Ovary (tissue), 9 donors: Measurements from ENCODE around the gene BUD13. TPM values are rescaled to one million over a fixed set of nuclear protein-coding genes. Genes with fewer than 3 reads are reported as not detected.

Experiments
- DNase-seq, 5 donors: peaks; one replicate each; pipeline ENCODE4 v3.0.0-alpha.2; 2019 to 2020
- H3K27ac ChIP-seq, 2 donors: fragments of 200-600 bp; one replicate each; pipeline versions ENCODE4 v1.5.1 to v1.8.0; 2019 to 2022
- H3K27me3 ChIP-seq: fragments of 200-600 bp; one replicate; pipeline ENCODE4 v1.8.0; 2022
- H3K36me3 ChIP-seq: fragments of 200-600 bp; sonication (generic); one replicate; pipeline ENCODE4 v1.5.1; 2019
- H3K4me1 ChIP-seq: one replicate; pipeline ENCODE4 v1.8.1; 2013; ENCODE audit warnings: mild to moderate bottlenecking, moderate library complexity; ENCODE audit not compliant: insufficient read depth
- H3K4me3 ChIP-seq: fragments of 200-600 bp; sonication (generic); one replicate; pipeline ENCODE4 v1.5.1; 2017
- H3K9me3 ChIP-seq, 2 donors: fragments of 200-600 bp in 1 of 2; sonication (generic) in 1 of 2; one replicate each; pipeline versions ENCODE4 v1.5.1 to v1.8.1; 2013 to 2019; ENCODE audit warnings: mild to moderate bottlenecking in 1 of 2, moderate library complexity in 1 of 2
- EP300 ChIP-seq: sonication (generic); formaldehyde crosslinking; IDR thresholded peaks from one replicate; pipeline ENCODE4 v1.6.1; 2017; ENCODE audit warnings: antibody characterized with exemption
- POLR2A ChIP-seq: fragments of 450-650 bp; IDR thresholded peaks from one replicate; pipeline ENCODE4 v1.6.1; 2017; ENCODE audit warnings: antibody characterized with exemption, mild to moderate bottlenecking, moderate library complexity
- WGBS, 3 donors: extraction: QIAGEN DNeasy Blood & Tissue Kit in 1 of 3; methylation state at CpG; one replicate each; pipeline versions ENCODE4 v1.1.5 to v1.1.7; 2013 to 2017; 5-methylcytosine and 5-hydroxymethylcytosine counted together
- intact Hi-C, 4 donors: fragments of 100-400 bp; cut with DNase I; formaldehyde crosslinking; loops; one replicate each; pipeline versions ENCODE4 v1.11.0 to v1.15.1; 2022 to 2023
- polyA plus RNA-seq, 2 donors: library from polyadenylated mRNA; stranded (reverse); fragments of 200-250 nt in 1 of 2; fragments of 350-450 nt in 1 of 2; fragmentation: Illumina TruSeq in 1 of 2; extraction: RNeasy Lipid Tissue Mini Kit (QIAGEN cat#74804) in 1 of 2; gene quantifications; one replicate each; pipeline ENCODE4 v1.2.3, GENCODE V29; 2013 to 2014
- total RNA-seq, 7 donors: library from RNA; depleted of rRNA in 2 of 7; stranded (reverse); fragments of >200 nt in 2 of 7; fragmentation: NEBNext Ultra II Directional in 3 of 7; extraction: Animal tissue kit (Norgen Biotek cat#: 25700) in 3 of 7; gene quantifications; one replicate each; pipeline versions ENCODE4 v1.1.0 to v1.2.4, GENCODE V29; 2016 to 2023
- TF ChIP-seq, protein P1 (sequence below), 3 donors: fragments of 450-650 bp in 2 of 3; fragments of 200-600 bp in 1 of 3; IDR thresholded peaks; one replicate each; pipeline versions ENCODE4 v1.5.1 to v1.8.0; 2016 to 2022; ENCODE audit warnings: antibody characterized with exemption in 3 of 3, mild to moderate bottlenecking in 1 of 3
- donor health status: DM: no; HTN: no; CAD: no; lungs with moderate emphysema.
- donor health status: DM: no; HTN: no; CAD: no.
- donor health status: Bipolar disorder and iron deficiency.
- donor health status: DM: yes; HTN: yes; CAD: no.
- donor health status: DM: no; HTN: no; CAD: no.
- donor health status: DM: yes; HTN: yes; CAD: no.

The BUD13 gene
- total and polyA plus RNA-seq, 9 donors: 14.3 to 25.0 (median 17.0) TPM

DNA sequence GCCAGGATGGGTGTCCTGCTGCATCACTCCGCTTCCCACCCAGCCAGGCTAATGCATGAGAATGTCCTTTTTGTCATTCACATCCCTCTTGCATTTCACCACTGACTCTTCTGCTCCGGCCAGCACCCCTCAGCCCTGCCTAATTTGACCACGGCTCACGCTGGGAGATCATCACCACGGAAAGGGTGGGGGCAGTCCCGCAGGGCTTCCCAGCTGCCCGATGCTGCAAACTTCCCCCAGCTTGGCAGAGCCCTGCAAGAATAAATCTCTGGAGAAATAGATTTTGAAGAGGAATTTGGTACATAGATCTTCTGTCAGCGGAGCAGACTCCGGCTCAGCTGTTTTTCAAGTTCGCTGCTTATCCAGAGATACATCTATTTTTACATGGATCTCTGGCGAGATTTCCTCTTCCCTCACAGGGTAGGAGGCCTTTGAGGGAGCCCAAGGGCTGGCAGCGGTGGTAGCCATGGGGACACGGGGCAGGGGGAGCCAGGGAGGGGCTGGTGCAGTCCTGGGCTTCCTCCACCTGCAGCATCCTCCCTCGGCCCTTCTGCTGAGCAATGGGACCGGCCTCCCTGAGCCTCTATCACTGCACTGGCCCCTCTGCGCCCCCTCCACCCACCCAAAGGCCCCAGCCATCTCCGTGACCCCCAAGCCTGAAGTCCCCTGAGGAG is 62.6 kb downstream of the BUD13 start:
- intact Hi-C loops: no loop called here
- no peak for DNase-seq
- TF ChIP-seq, protein P1, sequence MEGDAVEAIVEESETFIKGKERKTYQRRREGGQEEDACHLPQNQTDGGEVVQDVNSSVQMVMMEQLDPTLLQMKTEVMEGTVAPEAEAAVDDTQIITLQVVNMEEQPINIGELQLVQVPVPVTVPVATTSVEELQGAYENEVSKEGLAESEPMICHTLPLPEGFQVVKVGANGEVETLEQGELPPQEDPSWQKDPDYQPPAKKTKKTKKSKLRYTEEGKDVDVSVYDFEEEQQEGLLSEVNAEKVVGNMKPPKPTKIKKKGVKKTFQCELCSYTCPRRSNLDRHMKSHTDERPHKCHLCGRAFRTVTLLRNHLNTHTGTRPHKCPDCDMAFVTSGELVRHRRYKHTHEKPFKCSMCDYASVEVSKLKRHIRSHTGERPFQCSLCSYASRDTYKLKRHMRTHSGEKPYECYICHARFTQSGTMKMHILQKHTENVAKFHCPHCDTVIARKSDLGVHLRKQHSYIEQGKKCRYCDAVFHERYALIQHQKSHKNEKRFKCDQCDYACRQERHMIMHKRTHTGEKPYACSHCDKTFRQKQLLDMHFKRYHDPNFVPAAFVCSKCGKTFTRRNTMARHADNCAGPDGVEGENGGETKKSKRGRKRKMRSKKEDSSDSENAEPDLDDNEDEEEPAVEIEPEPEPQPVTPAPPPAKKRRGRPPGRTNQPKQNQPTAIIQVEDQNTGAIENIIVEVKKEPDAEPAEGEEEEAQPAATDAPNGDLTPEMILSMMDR (IDR thresholded peaks at IDR 0.05): no peak
- no peak for TF ChIP-seq EP300
- no peak for TF ChIP-seq POLR2A
- Histone ChIP-seq H3K36me3 (no peaks in the 10 kb centered on the region), H3K4me1 (no peaks in the 10 kb centered on the region), H3K27ac (no peak overlapping the region), H3K4me3 (no peak overlapping the region), H3K9me3 (no peaks in the 10 kb centered on the region), H3K27me3 (no peaks in the 10 kb centered on the region)
- WGBS, 3 donors: 33 to 37% (median 36%) methylated on average over 17 of the region's 17 CpGs

- Histone ChIP-seq H3K9me3 (no peaks in the 10 kb centered on the region), H3K27ac (no peak overlapping the region), H3K27me3 (no peaks in the 10 kb centered on the region), H3K4me1 (no peaks in the 10 kb centered on the region), H3K4me3 (no peak overlapping the region), H3K36me3 (no peaks in the 10 kb centered on the region)
- TF ChIP-seq POLR2A (no peak), EP300 (no peak)
- TF ChIP-seq, protein P1 (IDR thresholded peaks at IDR 0.05): no peak
- WGBS, 3 donors: 46 to 54% (median 50%) methylated on average over 9 of the region's 9 CpGs
- DNase-seq: no peak
- intact Hi-C loops: no loop called here
Measured at GRCh38 chr11:116707746-116708145, 65.0 kb downstream of the BUD13 start.

DNA sequence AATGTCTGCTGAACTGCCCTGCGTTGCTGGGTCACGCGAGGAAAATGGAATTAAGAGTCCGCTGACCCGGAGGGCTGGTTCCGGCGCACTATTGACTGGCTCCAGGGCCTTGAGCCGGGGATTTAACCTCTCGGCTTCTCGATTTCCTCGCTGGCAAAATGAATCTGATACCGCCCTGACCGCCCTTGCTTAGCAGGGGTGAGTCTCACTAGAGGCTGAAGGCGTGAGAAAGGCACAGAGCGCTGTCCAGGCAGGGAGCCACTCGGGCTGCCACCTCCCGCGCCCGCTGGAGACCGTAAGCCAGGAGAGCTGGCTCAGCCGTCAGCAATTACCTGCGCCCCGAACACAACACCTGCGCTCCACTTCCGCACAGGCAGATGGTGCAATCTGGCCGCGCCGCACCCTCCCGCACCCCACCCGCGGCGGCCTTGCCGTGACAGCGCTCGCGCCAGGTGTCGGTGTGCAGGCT is 65.6 kb downstream of the BUD13 start:
- intact Hi-C loops: no loop called here
- H3K27me3 ChIP-seq: no peaks in the 10 kb centered on the region
- no peak for DNase-seq
- no peak overlapping the region for H3K27ac ChIP-seq
- TF ChIP-seq, protein P1 (IDR thresholded peaks at IDR 0.05): no peak
- no peak for TF ChIP-seq EP300
- no peak for TF ChIP-seq POLR2A
- H3K36me3 ChIP-seq: no peaks in the 10 kb centered on the region
- no peak overlapping the region for H3K4me3 ChIP-seq
- H3K9me3 ChIP-seq: no peaks in the 10 kb centered on the region
- no peaks in the 10 kb centered on the region for H3K4me1 ChIP-seq
- 24 to 38% (median 30%) methylated on average over 37 of the region's 37 CpGs for WGBS, 3 donors

DNA sequence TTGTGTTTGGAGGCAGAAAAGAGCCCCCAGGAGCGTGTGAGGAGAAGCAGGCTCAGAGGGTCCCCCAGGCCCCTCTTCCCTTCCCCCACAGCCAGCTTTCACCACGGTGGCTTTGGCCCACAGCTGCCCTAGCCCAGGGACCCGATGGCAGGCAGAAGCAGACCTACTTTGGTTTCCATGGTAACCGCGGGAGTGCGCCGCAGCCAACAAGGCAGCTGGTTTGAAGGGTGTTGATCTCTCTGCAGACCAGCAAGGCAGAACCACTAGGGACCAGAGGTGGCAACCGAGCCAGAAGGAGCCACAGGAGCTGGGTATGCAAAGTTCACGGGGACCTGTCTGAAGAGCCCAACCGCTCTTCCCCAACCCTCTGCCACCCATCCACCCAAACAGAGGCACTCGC is 69.4 kb downstream of the BUD13 start:
- WGBS, 3 donors: 38 to 42% (median 41%) methylated on average over 11 of the region's 11 CpGs
- DNase-seq: no peak
- no peak overlapping the region for H3K27ac ChIP-seq

More for the DNA sequence above, 69.4 kb downstream of the BUD13 start:
- Histone ChIP-seq H3K4me3 (no peak overlapping the region), H3K9me3 (no peaks in the 10 kb centered on the region), H3K4me1 (no peaks in the 10 kb centered on the region), H3K27me3 (no peaks in the 10 kb centered on the region), H3K36me3 (no peaks in the 10 kb centered on the region)
- intact Hi-C loops: no loop called here
- TF ChIP-seq POLR2A (no peak), EP300 (no peak)
- TF ChIP-seq, protein P1 (IDR thresholded peaks at IDR 0.05): no peak
